ENCODE data around the gene EFNA2. TPM values are rescaled to one million over a fixed set of nuclear protein-coding genes. Genes with fewer than 3 reads are reported as not detected.

The EFNA2 gene
- total RNA-seq (2022; extraction: Qiagen RNA extraction): 0.88 to 2.2 TPM (median 2.1 TPM) in 5 replicates

GRCh38 chr19:1285737-1286360, at the start of gene EFNA2:
EFNA2 (plus strand) TSS chr19:1285873; CDS start chr19:1286169, 296 bp downstream.

GRCh38 chr19:1237754-1238368, 47.8 kb upstream of the EFNA2 start, which contains the start of gene CBARP:
CBARP (minus strand) TSS chr19:1238005; CDS start chr19:1236100, 1,905 bp downstream.

GRCh38 chr19:1241417-1242095, 44.1 kb upstream of the EFNA2 start, which contains the start of gene ATP5F1D:
ATP5F1D (plus strand) TSS chr19:1241751; CDS start chr19:1241851, 100 bp downstream.

GRCh38 chr19:1248139-1248785, 37.4 kb upstream of the EFNA2 start, which contains the start of gene MIDN:
MIDN (plus strand) TSS chr19:1248583; CDS start chr19:1250297, 1,714 bp downstream.

GRCh38 chr19:1269065-1269477, 16.6 kb upstream of the EFNA2 start, which contains the start of gene CIRBP:
CIRBP (plus strand) TSS chr19:1269332; CDS start chr19:1270934, 1,602 bp downstream.

GRCh38 chr19:1275260-1275975, 10.3 kb upstream of the EFNA2 start, which contains the start of gene FAM174C:
FAM174C (plus strand) TSS chr19:1275530; CDS start chr19:1275550, 20 bp downstream.

Other genes with a start within 250 kb of the EFNA2 start
- 11.1 to 20.7 TPM (median 16.9 TPM) in 5 replicates for gene ABCA7, start 245.8 kb upstream of the EFNA2 start, total RNA-seq (2022; extraction: Qiagen RNA extraction)
- 2.8 to 6.4 TPM (median 5.2 TPM) in 5 replicates for gene ARHGAP45, start 218.7 kb upstream of the EFNA2 start, total RNA-seq (2022; extraction: Qiagen RNA extraction)
- gene POLR2E, start 190.5 kb upstream of the EFNA2 start, total RNA-seq (2022; extraction: Qiagen RNA extraction): 202 to 261 TPM (median 248 TPM) in 5 replicates
- 425 to 537 TPM (median 506 TPM) in 5 replicates for gene GPX4, start 181.9 kb upstream of the EFNA2 start, total RNA-seq (2022; extraction: Qiagen RNA extraction)
- 18.1 to 33.6 TPM (median 32.9 TPM) in 5 replicates for gene SBNO2, start 111.6 kb upstream of the EFNA2 start, total RNA-seq (2022; extraction: Qiagen RNA extraction)
- 29.4 to 42.3 TPM (median 38.7 TPM) in 5 replicates for gene STK11, start 80.1 kb upstream of the EFNA2 start, total RNA-seq (2022; extraction: Qiagen RNA extraction)
- gene CBARP, start 47.9 kb upstream of the EFNA2 start, total RNA-seq (2022; extraction: Qiagen RNA extraction): 1.9 to 5.3 TPM (median 4.0 TPM) in 5 replicates
- 78.2 to 173 TPM (median 164 TPM) in 5 replicates for gene ATP5F1D, start 44.1 kb upstream of the EFNA2 start, total RNA-seq (2022; extraction: Qiagen RNA extraction)
- 46.2 to 71.8 TPM (median 63.4 TPM) in 5 replicates for gene MIDN, start 37.3 kb upstream of the EFNA2 start, total RNA-seq (2022; extraction: Qiagen RNA extraction)
- 102 to 197 TPM (median 115 TPM) in 5 replicates for gene CIRBP, start 16.5 kb upstream of the EFNA2 start, total RNA-seq (2022; extraction: Qiagen RNA extraction)
- gene FAM174C, start 10.3 kb upstream of the EFNA2 start, total RNA-seq (2022; extraction: Qiagen RNA extraction): 46.5 to 92.2 TPM (median 76.5 TPM) in 5 replicates
- gene NDUFS7, start 98.0 kb downstream of the EFNA2 start, total RNA-seq (2022; extraction: Qiagen RNA extraction): 65.2 to 75.4 TPM (median 72.9 TPM) in 5 replicates
- gene GAMT, start 115.7 kb downstream of the EFNA2 start, total RNA-seq (2022; extraction: Qiagen RNA extraction): 25.9 to 45.1 TPM (median 41.6 TPM) in 5 replicates
- gene DAZAP1, start 121.7 kb downstream of the EFNA2 start, total RNA-seq (2022; extraction: Qiagen RNA extraction): 79.5 to 119 TPM (median 110 TPM) in 5 replicates
- gene RPS15, start 152.5 kb downstream of the EFNA2 start, total RNA-seq (2022; extraction: Qiagen RNA extraction): 1,548 to 1,857 TPM (median 1,670 TPM) in 5 replicates
- gene APC2, start 164.2 kb downstream of the EFNA2 start, total RNA-seq (2022; extraction: Qiagen RNA extraction): 0.87 to 1.9 TPM (median 1.6 TPM) in 5 replicates
- gene C19orf25, start 193.3 kb downstream of the EFNA2 start, total RNA-seq (2022; extraction: Qiagen RNA extraction): 8.7 to 17.7 TPM (median 16.1 TPM) in 5 replicates
- gene PCSK4, start 204.5 kb downstream of the EFNA2 start, total RNA-seq (2022; extraction: Qiagen RNA extraction): 0.38 to 1.2 TPM (median 0.78 TPM) in 5 replicates
- 4.1 to 6.0 TPM (median 5.6 TPM) in 5 replicates for gene REEP6, start 205.3 kb downstream of the EFNA2 start, total RNA-seq (2022; extraction: Qiagen RNA extraction)
- gene ADAMTSL5, start 227.1 kb downstream of the EFNA2 start, total RNA-seq (2022; extraction: Qiagen RNA extraction): 2.4 to 4.9 TPM (median 3.0 TPM) in 5 replicates
- not detected in 5 replicates for gene PLK5, start 238.2 kb downstream of the EFNA2 start, total RNA-seq (2022; extraction: Qiagen RNA extraction)

Measured in A549 treated with dexamethasone at 1 μM for 4 hours (cell line).